Glutamatergic neuron (in vitro differentiated cells): Measurements from ENCODE around the gene ABHD14A. TPM values are rescaled to one million over a fixed set of nuclear protein-coding genes. Genes with fewer than 3 reads are reported as not detected.

Source experiments
- DNase-seq: peaks from one replicate; pipeline ENCODE4 v3.0.0; 2022
- H3K27ac Mint-ChIP-seq: one replicate; pipeline ENCODE4 v1.8.0; 2020; ENCODE audit warnings: mild to moderate bottlenecking, mixed read lengths, inconsistent platforms; ENCODE audit not compliant: unreplicated experiment
- H3K27me3 Mint-ChIP-seq: one replicate; pipeline ENCODE4 v1.8.0; 2020; ENCODE audit warnings: mild to moderate bottlenecking, moderate library complexity, mixed read lengths, inconsistent platforms; ENCODE audit not compliant: unreplicated experiment
- H3K36me3 Mint-ChIP-seq: one replicate; pipeline ENCODE4 v1.8.0; 2020; ENCODE audit warnings: mild to moderate bottlenecking, mixed read lengths, inconsistent platforms; ENCODE audit not compliant: unreplicated experiment
- H3K4me1 Mint-ChIP-seq: one replicate; pipeline ENCODE4 v1.8.0; 2020; ENCODE audit warnings: mild to moderate bottlenecking, low read depth, mixed read lengths, inconsistent platforms; ENCODE audit not compliant: unreplicated experiment
- H3K4me3 Mint-ChIP-seq: one replicate; pipeline ENCODE4 v1.8.0; 2020; ENCODE audit warnings: mild to moderate bottlenecking, mixed read lengths, inconsistent platforms; ENCODE audit not compliant: unreplicated experiment
- H3K9me3 Mint-ChIP-seq: one replicate; pipeline ENCODE4 v1.8.0; 2020; ENCODE audit warnings: mild to moderate bottlenecking, moderate library complexity, mixed read lengths, inconsistent platforms; ENCODE audit not compliant: unreplicated experiment
- total RNA-seq: library from RNA; stranded (reverse); fragmentation: NEBNext Ultra II Directional; extraction: Animal tissue kit (Norgen Biotek cat#: 25700); gene quantifications from one replicate; pipeline ENCODE4 v1.2.1, GENCODE V29; 2021; ENCODE audit not compliant: unreplicated experiment
- TF ChIP-seq, protein P1 (sequence below): fragments of 200-600 bp; sonication (generic); IDR thresholded peaks from one replicate; pipeline ENCODE4 v1.5.0; 2021; ENCODE audit not compliant: partially characterized antibody, unreplicated experiment

ABHD14A gene
- total RNA-seq, 1 donor from 2014 or later: 12.7 TPM

DNA sequence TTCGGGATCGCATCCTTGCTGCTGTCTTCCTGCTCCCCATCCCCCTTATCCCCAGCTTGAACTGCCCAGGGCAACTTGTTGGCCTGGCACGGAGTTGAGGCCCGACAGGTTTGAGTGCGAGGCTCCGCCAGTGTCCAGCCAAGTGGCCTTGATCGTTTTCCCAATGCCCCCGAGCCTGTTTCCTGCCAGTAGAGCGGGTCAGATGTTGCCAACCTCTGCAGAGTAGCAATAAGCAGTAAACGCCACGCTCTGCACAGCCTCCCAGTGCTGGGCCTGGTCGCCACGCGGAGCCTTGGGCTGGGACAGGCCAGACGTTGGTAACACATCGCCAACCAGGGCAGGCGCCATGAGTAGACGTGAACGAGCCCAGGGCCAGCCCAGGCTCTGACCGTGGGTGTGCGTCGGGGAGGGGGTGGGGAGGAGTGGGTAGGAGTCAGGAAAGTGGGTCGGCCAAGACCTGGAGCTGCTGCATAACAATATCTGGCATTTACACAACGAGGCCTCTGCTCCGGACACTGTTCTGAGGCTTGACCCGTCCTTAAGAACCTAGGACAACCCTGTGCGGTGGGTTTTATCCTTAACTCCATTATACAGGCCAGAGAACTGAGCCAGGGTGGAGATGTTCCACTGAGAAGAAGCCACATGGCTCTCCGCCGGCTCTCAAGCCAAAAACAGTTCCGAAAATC, 444 bp upstream of the ABHD14A start:
- H3K4me1 Mint-ChIP-seq: peaks cover 20% of the 10 kb centered on the region
- H3K4me3 Mint-ChIP-seq: peak overlapping the region; percentile 91
- H3K27ac Mint-ChIP-seq: no peak overlapping the region
- TF ChIP-seq, protein P1, sequence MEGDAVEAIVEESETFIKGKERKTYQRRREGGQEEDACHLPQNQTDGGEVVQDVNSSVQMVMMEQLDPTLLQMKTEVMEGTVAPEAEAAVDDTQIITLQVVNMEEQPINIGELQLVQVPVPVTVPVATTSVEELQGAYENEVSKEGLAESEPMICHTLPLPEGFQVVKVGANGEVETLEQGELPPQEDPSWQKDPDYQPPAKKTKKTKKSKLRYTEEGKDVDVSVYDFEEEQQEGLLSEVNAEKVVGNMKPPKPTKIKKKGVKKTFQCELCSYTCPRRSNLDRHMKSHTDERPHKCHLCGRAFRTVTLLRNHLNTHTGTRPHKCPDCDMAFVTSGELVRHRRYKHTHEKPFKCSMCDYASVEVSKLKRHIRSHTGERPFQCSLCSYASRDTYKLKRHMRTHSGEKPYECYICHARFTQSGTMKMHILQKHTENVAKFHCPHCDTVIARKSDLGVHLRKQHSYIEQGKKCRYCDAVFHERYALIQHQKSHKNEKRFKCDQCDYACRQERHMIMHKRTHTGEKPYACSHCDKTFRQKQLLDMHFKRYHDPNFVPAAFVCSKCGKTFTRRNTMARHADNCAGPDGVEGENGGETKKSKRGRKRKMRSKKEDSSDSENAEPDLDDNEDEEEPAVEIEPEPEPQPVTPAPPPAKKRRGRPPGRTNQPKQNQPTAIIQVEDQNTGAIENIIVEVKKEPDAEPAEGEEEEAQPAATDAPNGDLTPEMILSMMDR: peak; percentile 69
- H3K27me3 Mint-ChIP-seq: peaks cover 12% of the 10 kb centered on the region
- H3K9me3 Mint-ChIP-seq: peaks cover 11% of the 10 kb centered on the region
- no peak for DNase-seq
- H3K36me3 Mint-ChIP-seq: no peaks in the 10 kb centered on the region

- Mint-ChIP-seq H3K4me3 (peak overlapping the region; percentile 89), H3K9me3 (peaks cover 8% of the 10 kb centered on the region), H3K4me1 (peaks cover 11% of the 10 kb centered on the region), H3K27me3 (peaks cover 12% of the 10 kb centered on the region), H3K27ac (peak overlapping the region; percentile 79), H3K36me3 (no peaks in the 10 kb centered on the region)
- TF ChIP-seq, protein P1: no peak
- DNase-seq: peak; percentile 82
These were observed 1.1 kb downstream of the ABHD14A start for GRCh38 chr3:51975852-51976549.

GRCh38 chr3:51977446-51978142, 2.7 kb downstream of the ABHD14A start:
- H3K9me3 Mint-ChIP-seq: peaks cover 8% of the 10 kb centered on the region
- H3K4me3 Mint-ChIP-seq: peak overlapping the region; percentile 52
- H3K27ac Mint-ChIP-seq: no peak overlapping the region
- TF ChIP-seq, protein P1: no peak
- H3K27me3 Mint-ChIP-seq: peaks cover 12% of the 10 kb centered on the region
- H3K36me3 Mint-ChIP-seq: no peaks in the 10 kb centered on the region
- no peak for DNase-seq
- H3K4me1 Mint-ChIP-seq: peaks cover 14% of the 10 kb centered on the region

- H3K9me3 Mint-ChIP-seq: peaks cover 8% of the 10 kb centered on the region
- no peak overlapping the region for H3K27ac Mint-ChIP-seq
- H3K4me1 Mint-ChIP-seq: peaks cover 16% of the 10 kb centered on the region
- peaks cover 12% of the 10 kb centered on the region for H3K27me3 Mint-ChIP-seq
- TF ChIP-seq, protein P1: no peak
- no peaks in the 10 kb centered on the region for H3K36me3 Mint-ChIP-seq
- no peak for DNase-seq
- no peak overlapping the region for H3K4me3 Mint-ChIP-seq
These were observed 3.3 kb downstream of the ABHD14A start for GRCh38 chr3:51978143-51978502.
